Uterus (tissue), 4 donors: Measurements from ENCODE around the gene PIM2. TPM values are rescaled to one million over a fixed set of nuclear protein-coding genes. Genes with fewer than 3 reads are reported as not detected.

Experiments used
- DNase-seq, 2 donors: peaks; one replicate each; pipeline ENCODE4 v3.0.0-alpha.2; 2019 to 2020
- H3K27ac ChIP-seq, 2 donors: fragments of 200-600 bp; sonication (generic); 1 replicate in 1 of 2; 2 replicates in 1 of 2; pipeline ENCODE4 v1.5.1; 2016 to 2018
- H3K27me3 ChIP-seq, 2 donors: fragments of 200-600 bp; sonication (generic); one replicate each; pipeline ENCODE4 v1.5.1; 2018 to 2019; ENCODE audit warnings: control low read depth in 1 of 2
- H3K36me3 ChIP-seq, 2 donors: fragments of 200-600 bp; sonication (generic); one replicate each; pipeline ENCODE4 v1.5.1; 2019; ENCODE audit warnings: control low read depth in 1 of 2
- H3K4me1 ChIP-seq, 2 donors: fragments of 200-600 bp; sonication (generic); one replicate each; pipeline ENCODE4 v1.5.1; 2018 to 2019; ENCODE audit warnings: control low read depth in 1 of 2
- H3K4me3 ChIP-seq, 2 donors: fragments of 200-600 bp; sonication (generic); 1 replicate in 1 of 2; 2 replicates in 1 of 2; pipeline ENCODE4 v1.5.1; 2018 to 2019; ENCODE audit warnings: mild to moderate bottlenecking in 1 of 2
- H3K9me3 ChIP-seq, 2 donors: fragments of 200-600 bp; sonication (generic); one replicate each; pipeline ENCODE4 v1.5.1; 2019; ENCODE audit warnings: control low read depth in 1 of 2
- CTCF ChIP-seq, 4 experiments: fragments of 200-600 bp in 2 of 4; fragments of 450-650 bp in 2 of 4; sonication (generic) in 2 of 4; IDR thresholded peaks; one replicate each; pipeline ENCODE4 v1.5.1; 2016 to 2019; ENCODE audit warnings: antibody characterized with exemption in 4 of 4, mild to moderate bottlenecking in 2 of 4, moderate library complexity in 1 of 4
- POLR2A ChIP-seq, 2 donors: fragments of 450-650 bp; IDR thresholded peaks; one replicate each; pipeline ENCODE4 v1.6.1; 2016; ENCODE audit warnings: antibody characterized with exemption in 2 of 2, mild to moderate bottlenecking in 1 of 2, moderate library complexity in 1 of 2
- intact Hi-C: fragments of 100-400 bp; cut with DNase I; formaldehyde crosslinking; loops from one replicate; pipeline ENCODE4 v1.15.1; 2023; ENCODE audit warnings: low total_unique reads
- total RNA-seq, 4 donors: library from RNA; depleted of rRNA in 3 of 4; stranded (reverse); fragments of >200 nt in 3 of 4; gene quantifications; one replicate each; pipeline versions ENCODE4 v1.1.0 to v1.2.4, GENCODE V29; 2014 to 2023
- donor health status: DM: yes; HTN: yes; CAD: no.

The PIM2 gene
- total RNA-seq, 4 donors from 2014 or later, result 4.8 to 16.8 (median 9.1) TPM; not detected in 1

- Histone ChIP-seq H3K36me3 (no peaks in the 10 kb centered on the region), H3K9me3 (no peaks in the 10 kb centered on the region), H3K27ac (no peak overlapping the region), H3K27me3 (no peaks in the 10 kb centered on the region), H3K4me1 (no peaks in the 10 kb centered on the region), H3K4me3 (no peak overlapping the region)
- TF ChIP-seq POLR2A (IDR thresholded peaks at IDR 0.05) (no peak), CTCF (IDR thresholded peaks at IDR 0.05) (no peak)
- intact Hi-C loops, result no loop called here
- no peak for DNase-seq
Observed at GRCh38 chrX:48908600-48908999, 10.2 kb downstream of the PIM2 start.

- no peaks in the 10 kb centered on the region for H3K4me1 ChIP-seq
- no peak for TF ChIP-seq CTCF (IDR thresholded peaks at IDR 0.05)
- no peak for TF ChIP-seq POLR2A (IDR thresholded peaks at IDR 0.05)
- H3K27me3 ChIP-seq, result no peaks in the 10 kb centered on the region
- no peak overlapping the region for H3K4me3 ChIP-seq
- intact Hi-C loops, result no loop called here
- H3K9me3 ChIP-seq, result no peaks in the 10 kb centered on the region
- no peaks in the 10 kb centered on the region for H3K36me3 ChIP-seq
- no peak overlapping the region for H3K27ac ChIP-seq
- DNase-seq, result no peak
Observed at GRCh38 chrX:48905090-48905790, 13.6 kb downstream of the PIM2 start.

GRCh38 chrX:48904626-48905025 is 14.2 kb downstream of the PIM2 start:
- Histone ChIP-seq H3K27ac (no peak overlapping the region), H3K9me3 (no peaks in the 10 kb centered on the region), H3K36me3 (no peaks in the 10 kb centered on the region), H3K27me3 (no peaks in the 10 kb centered on the region), H3K4me3 (no peak overlapping the region), H3K4me1 (no peaks in the 10 kb centered on the region)
- DNase-seq, result no peak
- TF ChIP-seq CTCF (IDR thresholded peaks at IDR 0.05) (no peak), POLR2A (IDR thresholded peaks at IDR 0.05) (no peak)
- intact Hi-C loops, result no loop called here

GRCh38 chrX:48904180-48904579 is 14.6 kb downstream of the PIM2 start:
- TF ChIP-seq CTCF (IDR thresholded peaks at IDR 0.05) (no peak), POLR2A (IDR thresholded peaks at IDR 0.05) (no peak)
- intact Hi-C loops, result no loop called here
- no peak overlapping the region for H3K27ac ChIP-seq
- DNase-seq, result no peak
- no peaks in the 10 kb centered on the region for H3K4me1 ChIP-seq
- no peaks in the 10 kb centered on the region for H3K9me3 ChIP-seq
- H3K4me3 ChIP-seq, result no peak overlapping the region
- no peaks in the 10 kb centered on the region for H3K36me3 ChIP-seq
- no peaks in the 10 kb centered on the region for H3K27me3 ChIP-seq

GRCh38 chrX:48903290-48903689 is 15.5 kb downstream of the PIM2 start:
- Histone ChIP-seq H3K27me3 (no peaks in the 10 kb centered on the region), H3K4me1 (no peaks in the 10 kb centered on the region), H3K27ac (no peak overlapping the region), H3K36me3 (no peaks in the 10 kb centered on the region), H3K4me3 (no peak overlapping the region), H3K9me3 (no peaks in the 10 kb centered on the region)
- intact Hi-C loops, result no loop called here
- TF ChIP-seq CTCF (IDR thresholded peaks at IDR 0.05) (no peak), POLR2A (IDR thresholded peaks at IDR 0.05) (no peak)
- DNase-seq, result no peak
